Activated T-helper 2 cell treated with anti-CD3 and anti-CD28 coated beads, Interferon-gamma antibody, Interleukin-2, Interleukin-4, amounts not matched to agents 10 μg/mL and 5 μg/mL and 100 μg/mL, durations not matched to agents 14 hours and 24 hours and 36 hours (primary cell): ENCODE data around the gene SBNO2. TPM values are rescaled to one million over a fixed set of nuclear protein-coding genes. Genes with fewer than 3 reads are reported as not detected.

Source experiments
- DNase-seq: peaks from one replicate; pipeline ENCODE4 v3.0.0; 2021; ENCODE audit warnings: low spot score
- H3K27ac Mint-ChIP-seq: one replicate; pipeline ENCODE4 v1.8.0; 2021; ENCODE audit warnings: mixed read lengths
- H3K27me3 Mint-ChIP-seq: one replicate; pipeline ENCODE4 v1.8.0; 2021; ENCODE audit warnings: low read depth, mixed read lengths
- H3K36me3 Mint-ChIP-seq: one replicate; pipeline ENCODE4 v1.8.0; 2021; ENCODE audit warnings: low read depth, mixed read lengths
- H3K4me1 Mint-ChIP-seq: one replicate; pipeline ENCODE4 v1.8.0; 2021; ENCODE audit warnings: low read depth, mixed read lengths
- H3K4me3 Mint-ChIP-seq: one replicate; pipeline ENCODE4 v1.8.0; 2021; ENCODE audit warnings: low read depth, mild to moderate bottlenecking, moderate library complexity, mixed read lengths
- H3K9me3 Mint-ChIP-seq: one replicate; pipeline ENCODE4 v1.8.0; 2021; ENCODE audit warnings: mixed read lengths
- intact Hi-C: fragments of 100-400 bp; cut with micrococcal nuclease; formaldehyde crosslinking; loops from one replicate; pipeline ENCODE4 v1.15.1; 2023
- total RNA-seq: library from RNA; stranded (reverse); gene quantifications from 2 replicates; pipeline ENCODE4 v1.2.3, GENCODE V29; 2022

SBNO2 gene
- total RNA-seq, 1 donor from 2014 or later: 82.8 TPM

- intact Hi-C loops: loop anchor here (1.0 to 5.0 kb wide), 4 partner anchors 9 to 41 kb away; partner anchors contain the start of genes ABCA7, CNN2 and GPX4
- H3K27me3 Mint-ChIP-seq: no peaks in the 10 kb centered on the region
- no peaks in the 10 kb centered on the region for H3K9me3 Mint-ChIP-seq
- peak overlapping the region; percentile 94 for H3K27ac Mint-ChIP-seq
- H3K4me1 Mint-ChIP-seq: peaks cover 35% of the 10 kb centered on the region
- DNase-seq: peak; percentile 68
- H3K36me3 Mint-ChIP-seq: peaks cover 34% of the 10 kb centered on the region
- peak overlapping the region; percentile 87 for H3K4me3 Mint-ChIP-seq
These were observed 105.8 kb downstream of the SBNO2 start for GRCh38 chr19:1068009-1069001.

DNA sequence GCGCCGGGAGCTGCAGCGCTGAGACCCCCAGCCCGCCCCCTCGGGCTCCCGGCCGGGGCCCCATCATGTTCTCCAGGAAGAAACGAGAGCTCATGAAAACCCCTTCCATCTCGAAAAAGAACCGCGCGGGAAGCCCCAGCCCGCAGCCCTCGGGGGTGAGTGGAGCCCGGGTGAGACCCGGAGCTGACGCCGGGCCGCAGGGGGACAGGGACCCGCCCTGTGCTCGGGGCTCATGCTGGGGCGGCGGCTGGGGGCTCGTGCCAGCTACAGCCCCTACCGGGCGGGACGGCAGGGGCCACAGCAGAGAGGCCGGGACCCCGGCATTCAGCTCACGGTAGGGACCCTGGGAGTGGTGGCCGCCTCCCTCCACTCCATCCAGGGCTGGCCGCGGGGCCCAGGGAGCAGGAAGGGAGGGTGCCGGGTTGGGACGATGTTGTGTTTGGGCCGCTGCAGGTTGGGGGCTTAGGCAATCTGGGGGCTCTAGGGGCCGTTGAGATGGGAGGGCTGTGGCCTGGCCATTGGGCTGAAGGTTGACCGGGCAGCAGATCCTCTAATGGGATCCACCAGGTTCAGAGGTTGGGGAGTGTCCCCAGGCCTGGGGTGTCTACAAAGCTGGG lies 106.6 kb downstream of the SBNO2 start:
- Mint-ChIP-seq H3K9me3 (no peaks in the 10 kb centered on the region), H3K27me3 (no peaks in the 10 kb centered on the region), H3K4me3 (peak overlapping the region; percentile 87), H3K27ac (peak overlapping the region; percentile 88), H3K4me1 (peaks cover 29% of the 10 kb centered on the region), H3K36me3 (peaks cover 26% of the 10 kb centered on the region)
- DNase-seq: no peak
- intact Hi-C loops: loop anchor here (5.0 kb wide), 1 partner anchor 40 kb away; the partner anchor contains the start of gene CNN2

- H3K4me3 Mint-ChIP-seq: peak within 1 kb of the TSS; percentile 87
- no peaks in the 10 kb centered on the region for H3K9me3 Mint-ChIP-seq
- no peaks in the 10 kb centered on the region for H3K27me3 Mint-ChIP-seq
- peak; percentile 86 for DNase-seq
- peaks cover 23% of the 10 kb centered on the region for H3K4me1 Mint-ChIP-seq
- peaks cover 20% of the 10 kb centered on the region for H3K36me3 Mint-ChIP-seq
- H3K27ac Mint-ChIP-seq: peak within 1 kb of the TSS; percentile 88
- intact Hi-C loops: loop anchor here (5.0 kb wide), 1 partner anchor 40 kb away; the partner anchor contains the start of gene CNN2
These were observed 107.2 kb downstream of the SBNO2 start, which contains the start of gene ARHGAP45 for GRCh38 chr19:1066748-1067340. Gene ARHGAP45 (plus strand): TSS chr19:1067167. CDS start chr19:1067406, 239 bp downstream.

- Mint-ChIP-seq H3K36me3 (peaks cover 16% of the 10 kb centered on the region), H3K4me3 (peak overlapping the region; percentile 57), H3K27me3 (no peaks in the 10 kb centered on the region), H3K9me3 (no peaks in the 10 kb centered on the region), H3K4me1 (peaks cover 20% of the 10 kb centered on the region), H3K27ac (no peak overlapping the region)
- DNase-seq: no peak
- intact Hi-C loops: loop anchor here (5.0 kb wide), 1 partner anchor 39 kb away; the partner anchor contains the start of gene CNN2
These were observed 107.8 kb downstream of the SBNO2 start for GRCh38 chr19:1066251-1066747.

- H3K4me1 Mint-ChIP-seq: peaks cover 20% of the 10 kb centered on the region
- DNase-seq: no peak
- intact Hi-C loops: loop anchor here (5.0 kb wide), 1 partner anchor 38 kb away; the partner anchor contains the start of gene CNN2
- H3K4me3 Mint-ChIP-seq: peak overlapping the region; percentile 53
- H3K36me3 Mint-ChIP-seq: peaks cover 16% of the 10 kb centered on the region
- H3K27me3 Mint-ChIP-seq: no peaks in the 10 kb centered on the region
- H3K27ac Mint-ChIP-seq: no peak overlapping the region
- H3K9me3 Mint-ChIP-seq: no peaks in the 10 kb centered on the region
These were observed 108.4 kb downstream of the SBNO2 start for GRCh38 chr19:1065606-1066109.

DNA sequence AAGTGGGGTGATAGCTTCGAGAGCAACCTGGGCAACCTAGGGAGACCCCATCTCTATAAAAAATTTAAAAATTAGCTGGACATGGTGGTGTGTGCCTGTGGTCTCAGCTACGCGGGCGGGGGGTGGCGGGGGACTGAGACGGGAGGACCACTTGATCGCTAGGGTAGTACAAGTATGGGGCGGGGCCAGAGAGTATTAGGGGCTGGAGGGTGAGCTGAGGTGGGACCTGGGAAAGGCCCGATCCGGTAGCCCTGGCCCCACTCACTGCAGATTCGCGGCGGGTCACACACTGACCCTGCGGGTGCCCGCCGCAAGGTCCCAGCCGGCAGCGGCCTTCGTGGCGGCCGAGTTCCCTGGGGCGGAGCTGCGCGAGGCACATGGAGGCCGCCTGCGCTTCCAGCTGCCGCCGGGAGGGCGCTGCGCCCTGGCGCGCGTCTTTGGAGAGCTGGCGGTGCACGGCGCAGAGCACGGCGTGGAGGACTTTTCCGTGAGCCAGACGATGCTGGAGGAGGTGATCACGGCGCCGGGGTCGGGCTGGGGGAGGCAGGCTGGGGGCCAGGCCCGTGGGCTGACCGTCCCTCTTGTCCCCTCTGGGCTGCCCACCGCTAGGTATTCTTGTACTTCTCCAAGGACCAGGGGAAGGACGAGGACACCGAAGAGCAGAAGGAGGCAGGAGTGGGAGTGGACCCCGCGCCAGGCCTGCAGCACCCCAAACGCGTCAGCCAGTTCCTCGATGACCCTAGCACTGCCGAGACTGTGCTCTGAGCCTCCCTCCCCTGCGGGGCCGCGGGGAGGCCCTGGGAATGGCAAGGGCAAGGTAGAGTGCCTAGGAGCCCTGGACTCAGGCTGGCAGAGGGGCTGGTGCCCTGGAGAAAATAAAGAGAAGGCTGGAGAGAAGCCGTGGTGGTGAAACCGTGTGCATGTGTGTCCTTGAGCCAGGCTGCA lies 109.1 kb downstream of the SBNO2 start:
- Mint-ChIP-seq H3K4me1 (peaks cover 20% of the 10 kb centered on the region), H3K4me3 (peak overlapping the region; percentile 13), H3K36me3 (peaks cover 16% of the 10 kb centered on the region), H3K27ac (peak overlapping the region; percentile 60), H3K27me3 (no peaks in the 10 kb centered on the region), H3K9me3 (no peaks in the 10 kb centered on the region)
- intact Hi-C loops: loop anchor here (5.0 kb wide), 1 partner anchor 38 kb away; the partner anchor contains the start of gene CNN2
- peak; percentile 72 for DNase-seq

DNA sequence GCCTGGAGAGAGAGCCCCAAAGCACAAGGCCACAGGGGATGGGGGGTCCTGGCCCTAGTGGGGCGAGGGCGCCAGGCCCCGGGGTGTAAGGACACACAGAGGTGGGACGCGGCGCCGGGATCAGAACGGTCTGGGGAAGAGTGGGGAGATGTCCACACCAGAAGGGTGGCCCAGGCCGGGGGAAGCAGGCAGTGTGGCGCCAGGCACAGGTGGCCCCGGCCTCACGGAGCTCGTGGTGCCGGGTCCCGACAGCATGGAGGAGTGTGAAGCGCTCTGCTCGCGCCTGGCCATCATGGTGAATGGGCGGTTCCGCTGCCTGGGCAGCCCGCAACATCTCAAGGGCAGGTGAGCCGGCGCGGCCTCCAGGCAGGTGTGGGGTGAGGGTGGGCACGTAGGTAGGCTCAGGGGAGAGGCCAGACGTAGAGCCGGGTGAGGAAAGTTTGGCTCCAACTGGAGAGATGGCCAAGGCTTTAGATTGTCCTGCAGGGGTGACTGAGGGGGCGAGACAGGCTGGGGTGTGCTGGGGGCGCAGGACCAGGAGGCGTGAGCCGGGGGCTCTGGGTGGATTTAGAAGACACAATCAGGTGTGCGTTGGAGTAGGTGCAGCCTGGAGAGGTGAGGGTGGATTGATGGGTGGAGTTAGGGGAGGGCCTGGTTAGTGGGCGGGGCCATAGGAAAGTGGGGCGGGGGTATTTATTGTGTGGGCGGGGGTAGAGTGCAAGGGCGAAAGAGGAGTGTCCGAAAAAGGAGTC lies 110.0 kb downstream of the SBNO2 start:
- Mint-ChIP-seq H3K27ac (no peak overlapping the region), H3K36me3 (peaks cover 10% of the 10 kb centered on the region), H3K27me3 (no peaks in the 10 kb centered on the region), H3K4me3 (no peak overlapping the region), H3K4me1 (peaks cover 15% of the 10 kb centered on the region), H3K9me3 (no peaks in the 10 kb centered on the region)
- intact Hi-C loops: no loop called here
- DNase-seq: no peak

GRCh38 chr19:1063030-1063908 lies 110.8 kb downstream of the SBNO2 start:
- peaks cover 11% of the 10 kb centered on the region for H3K4me1 Mint-ChIP-seq
- peak; percentile 68 for DNase-seq
- peaks cover 3% of the 10 kb centered on the region for H3K36me3 Mint-ChIP-seq
- H3K27ac Mint-ChIP-seq: no peak overlapping the region
- H3K27me3 Mint-ChIP-seq: no peaks in the 10 kb centered on the region
- H3K9me3 Mint-ChIP-seq: no peaks in the 10 kb centered on the region
- no peak overlapping the region for H3K4me3 Mint-ChIP-seq
- intact Hi-C loops: no loop called here

DNA sequence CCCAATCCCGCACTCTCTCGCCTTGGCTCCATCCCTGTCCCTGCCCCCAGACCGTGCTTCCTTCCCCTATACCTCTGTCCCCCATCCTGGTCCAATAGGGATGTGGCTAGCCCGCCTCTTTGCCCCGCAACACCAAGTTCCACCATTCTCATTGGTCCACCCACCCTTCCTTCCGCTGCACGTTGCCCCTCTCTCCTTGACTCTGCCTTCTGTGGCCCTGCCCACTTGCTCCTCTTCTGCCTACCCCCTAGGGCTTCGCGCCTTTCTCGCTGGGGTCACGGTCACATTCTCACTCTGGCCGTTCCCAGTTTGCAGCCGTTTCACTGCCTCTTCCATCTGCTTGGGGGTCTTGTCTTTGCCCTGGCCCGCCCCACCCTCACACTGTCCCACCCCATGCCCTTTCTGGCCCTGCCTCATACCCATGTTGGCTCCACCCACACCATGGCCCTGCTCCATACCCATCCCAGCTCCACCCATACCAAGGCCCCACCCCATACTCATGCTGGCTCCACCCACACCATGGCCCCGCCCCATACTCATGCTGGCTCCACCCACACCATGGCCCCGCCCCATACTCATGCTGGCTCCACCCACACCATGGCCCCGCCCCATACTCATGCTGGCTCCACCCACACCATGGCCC lies 111.6 kb downstream of the SBNO2 start:
- peaks cover 16% of the 10 kb centered on the region for H3K4me1 Mint-ChIP-seq
- no peaks in the 10 kb centered on the region for H3K9me3 Mint-ChIP-seq
- H3K27ac Mint-ChIP-seq: no peak overlapping the region
- H3K27me3 Mint-ChIP-seq: no peaks in the 10 kb centered on the region
- DNase-seq: no peak
- no peak overlapping the region for H3K4me3 Mint-ChIP-seq
- peaks cover 5% of the 10 kb centered on the region for H3K36me3 Mint-ChIP-seq
- intact Hi-C loops: no loop called here

DNA sequence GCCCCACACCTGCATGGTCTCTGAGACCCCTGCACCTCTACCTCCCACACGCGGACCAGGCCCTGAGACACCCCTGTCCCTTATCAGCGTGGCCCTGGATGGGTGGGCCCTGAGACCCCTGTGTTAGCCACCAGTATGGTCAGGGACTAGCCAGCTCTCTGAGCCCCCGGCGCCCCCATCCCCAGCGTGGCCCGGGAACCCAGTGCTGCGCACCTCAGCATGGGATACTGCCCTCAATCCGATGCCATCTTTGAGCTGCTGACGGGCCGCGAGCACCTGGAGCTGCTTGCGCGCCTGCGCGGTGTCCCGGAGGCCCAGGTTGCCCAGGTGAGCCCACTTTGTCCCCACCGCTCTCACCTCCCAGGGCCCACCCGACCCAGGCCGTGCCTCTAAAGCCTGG lies 112.1 kb downstream of the SBNO2 start:
- intact Hi-C loops: no loop called here
- no peak overlapping the region for H3K27ac Mint-ChIP-seq
- H3K27me3 Mint-ChIP-seq: no peaks in the 10 kb centered on the region
- peaks cover 8% of the 10 kb centered on the region for H3K36me3 Mint-ChIP-seq
- no peak overlapping the region for H3K4me3 Mint-ChIP-seq
- no peaks in the 10 kb centered on the region for H3K9me3 Mint-ChIP-seq
- H3K4me1 Mint-ChIP-seq: peaks cover 20% of the 10 kb centered on the region
- DNase-seq: no peak
